DND-41 (cell line): ENCODE data around the gene AGMO.

Experiments used
- ATAC-seq: fragments of 200-7000 bp; cut with Tn5 transposase; 3 replicates; pipeline ENCODE4 v1.9.1; 2021; ENCODE audit warnings: low read depth; ENCODE audit not compliant: insufficient read depth
- DNase-seq: peaks from one replicate; pipeline ENCODE4 v3.0.0-alpha.2; 2020
- H2AFZ ChIP-seq: 2 replicates; pipeline ENCODE4 v1.6.0; 2012; ENCODE audit warnings: low read depth, low read length
- H3K27ac ChIP-seq: 2 replicates; pipeline ENCODE4 v1.5.1; 2012; ENCODE audit warnings: low read length, inconsistent platforms
- H3K27me3 ChIP-seq: fragments of 200-600 bp; sonication (generic); 2 replicates; pipeline ENCODE4 v1.6.0; 2012; ENCODE audit warnings: low read length, mild to moderate bottlenecking, inconsistent platforms; ENCODE audit not compliant: insufficient read depth, poor library complexity
- H3K36me3 ChIP-seq: 2 replicates; pipeline ENCODE4 v1.5.1; 2012; ENCODE audit warnings: low read length, inconsistent platforms; ENCODE audit not compliant: insufficient read depth
- H3K4me1 ChIP-seq: 2 replicates; pipeline ENCODE4 v1.5.1; 2012; ENCODE audit warnings: mild to moderate bottlenecking, low read length; ENCODE audit not compliant: insufficient read depth
- H3K4me2 ChIP-seq: 2 replicates; pipeline ENCODE4 v1.6.0; 2012; ENCODE audit warnings: mild to moderate bottlenecking, moderate library complexity, low read length, inconsistent platforms; ENCODE audit not compliant: insufficient read depth
- H3K4me3 ChIP-seq, 2 experiments: fragments of 200-600 bp in 1 of 2; shearing (Covaris generic) in 1 of 2; 2 replicates each; pipeline ENCODE4 v1.5.1; 2012 to 2016; ENCODE audit warnings: inconsistent platforms in 2 of 2, low read length in 2 of 2, mild to moderate bottlenecking in 2 of 2, low read depth in 1 of 2, moderate library complexity in 1 of 2
- H3K79me2 ChIP-seq: 2 replicates; pipeline ENCODE4 v1.6.0; 2012; ENCODE audit warnings: low read length, inconsistent platforms; ENCODE audit not compliant: insufficient read depth
- H3K9ac ChIP-seq: 2 replicates; pipeline ENCODE4 v1.6.0; 2012; ENCODE audit warnings: low read depth, mild to moderate bottlenecking, inconsistent platforms, low read length, moderate library complexity
- H3K9me3 ChIP-seq: 2 replicates; pipeline ENCODE4 v1.5.1; 2012; ENCODE audit warnings: low read length, moderate library complexity, mild to moderate bottlenecking, inconsistent platforms; ENCODE audit not compliant: insufficient read depth, severe bottlenecking
- H4K20me1 ChIP-seq: 2 replicates; pipeline ENCODE4 v1.6.0; 2012; ENCODE audit warnings: low read length; ENCODE audit not compliant: insufficient read depth
- EZH2 ChIP-seq: IDR thresholded peaks from 3 replicates; pipeline ENCODE4 v1.6.1; 2012; ENCODE audit warnings: borderline replicate concordance, low read depth, mild to moderate bottlenecking, moderate library complexity, low read length, inconsistent platforms; ENCODE audit not compliant: severe bottlenecking
- TF ChIP-seq, protein P1 (sequence below): IDR thresholded peaks from 2 replicates; pipeline ENCODE4 v1.5.1; 2012; ENCODE audit warnings: borderline replicate concordance, low read length, moderate library complexity, mild to moderate bottlenecking; ENCODE audit not compliant: poor library complexity, severe bottlenecking; ENCODE audit errors: extremely low read depth

AGMO gene

GRCh38 chr7:15279640-15280039, 282.2 kb downstream of the AGMO start:
- TF ChIP-seq, protein P1, sequence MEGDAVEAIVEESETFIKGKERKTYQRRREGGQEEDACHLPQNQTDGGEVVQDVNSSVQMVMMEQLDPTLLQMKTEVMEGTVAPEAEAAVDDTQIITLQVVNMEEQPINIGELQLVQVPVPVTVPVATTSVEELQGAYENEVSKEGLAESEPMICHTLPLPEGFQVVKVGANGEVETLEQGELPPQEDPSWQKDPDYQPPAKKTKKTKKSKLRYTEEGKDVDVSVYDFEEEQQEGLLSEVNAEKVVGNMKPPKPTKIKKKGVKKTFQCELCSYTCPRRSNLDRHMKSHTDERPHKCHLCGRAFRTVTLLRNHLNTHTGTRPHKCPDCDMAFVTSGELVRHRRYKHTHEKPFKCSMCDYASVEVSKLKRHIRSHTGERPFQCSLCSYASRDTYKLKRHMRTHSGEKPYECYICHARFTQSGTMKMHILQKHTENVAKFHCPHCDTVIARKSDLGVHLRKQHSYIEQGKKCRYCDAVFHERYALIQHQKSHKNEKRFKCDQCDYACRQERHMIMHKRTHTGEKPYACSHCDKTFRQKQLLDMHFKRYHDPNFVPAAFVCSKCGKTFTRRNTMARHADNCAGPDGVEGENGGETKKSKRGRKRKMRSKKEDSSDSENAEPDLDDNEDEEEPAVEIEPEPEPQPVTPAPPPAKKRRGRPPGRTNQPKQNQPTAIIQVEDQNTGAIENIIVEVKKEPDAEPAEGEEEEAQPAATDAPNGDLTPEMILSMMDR, result no peak
- TF ChIP-seq EZH2, result no peak
- H4K20me1 ChIP-seq, result no peaks in the 10 kb centered on the region
- no peak overlapping the region for H3K4me2 ChIP-seq
- H3K4me3 ChIP-seq, result no peak overlapping the region
- DNase-seq (no peak), ATAC-seq (no peak)
- H3K9me3 ChIP-seq, result peaks cover 9% of the 10 kb centered on the region
- no peak overlapping the region for H3K9ac ChIP-seq
- no peak overlapping the region for H2AFZ ChIP-seq
- H3K27ac ChIP-seq, result no peak overlapping the region
- H3K79me2 ChIP-seq, result no peaks in the 10 kb centered on the region
- H3K27me3 ChIP-seq, result no peaks in the 10 kb centered on the region
- no peaks in the 10 kb centered on the region for H3K4me1 ChIP-seq
- no peaks in the 10 kb centered on the region for H3K36me3 ChIP-seq

DNA sequence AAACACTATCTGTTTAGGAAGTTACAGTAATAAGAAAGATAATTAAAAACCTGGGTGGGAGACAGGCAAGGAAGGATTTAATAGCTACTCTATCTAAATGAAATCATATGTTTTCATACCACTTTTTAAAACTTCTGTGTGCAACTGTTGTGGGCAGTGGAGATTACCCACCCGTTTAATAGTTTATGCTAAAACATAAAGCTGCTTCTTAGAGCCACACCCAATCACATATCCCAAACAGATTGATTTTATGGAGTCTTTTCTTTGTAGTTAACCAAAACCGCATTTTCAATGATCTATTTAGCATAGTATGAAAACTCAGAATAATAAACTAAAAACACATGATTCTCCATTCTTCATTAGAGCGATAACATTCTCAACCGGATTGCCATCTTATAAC, 304.1 kb downstream of the AGMO start:
- DNase-seq, result no peak

GRCh38 chr7:15252181-15252580, 309.6 kb downstream of the AGMO start:
- Histone ChIP-seq H3K27ac (no peak overlapping the region), H3K4me3 (no peak overlapping the region), H4K20me1 (no peaks in the 10 kb centered on the region), H3K9ac (no peak overlapping the region), H3K4me1 (no peaks in the 10 kb centered on the region), H2AFZ (no peak overlapping the region), H3K79me2 (no peaks in the 10 kb centered on the region), H3K36me3 (no peaks in the 10 kb centered on the region), H3K9me3 (no peaks in the 10 kb centered on the region), H3K4me2 (no peak overlapping the region), H3K27me3 (no peaks in the 10 kb centered on the region)
- TF ChIP-seq EZH2, result no peak
- TF ChIP-seq, protein P1, result no peak
- ATAC-seq (no peak), DNase-seq (no peak)

More for the DNA sequence above, 304.1 kb downstream of the AGMO start:
- no peak overlapping the region for H3K4me3 ChIP-seq
- H4K20me1 ChIP-seq, result no peaks in the 10 kb centered on the region
- ATAC-seq, result no peak
- H3K9ac ChIP-seq, result no peak overlapping the region
- H3K27me3 ChIP-seq, result no peaks in the 10 kb centered on the region
- no peaks in the 10 kb centered on the region for H3K36me3 ChIP-seq
- no peak overlapping the region for H3K4me2 ChIP-seq
- no peak overlapping the region for H3K27ac ChIP-seq
- H3K79me2 ChIP-seq, result no peaks in the 10 kb centered on the region
- no peaks in the 10 kb centered on the region for H3K9me3 ChIP-seq
- TF ChIP-seq, protein P1, result no peak
- no peak for TF ChIP-seq EZH2
- H3K4me1 ChIP-seq, result no peaks in the 10 kb centered on the region
- H2AFZ ChIP-seq, result no peak overlapping the region

GRCh38 chr7:15248514-15248913, 313.3 kb downstream of the AGMO start:
- Histone ChIP-seq H3K27me3 (no peaks in the 10 kb centered on the region), H3K4me3 (no peak overlapping the region), H2AFZ (no peak overlapping the region), H3K9me3 (no peaks in the 10 kb centered on the region), H3K36me3 (no peaks in the 10 kb centered on the region), H4K20me1 (no peaks in the 10 kb centered on the region), H3K79me2 (no peaks in the 10 kb centered on the region), H3K27ac (no peak overlapping the region), H3K9ac (no peak overlapping the region), H3K4me1 (no peaks in the 10 kb centered on the region), H3K4me2 (no peak overlapping the region)
- no peak for ATAC-seq
- no peak for DNase-seq
- TF ChIP-seq, protein P1, result no peak
- TF ChIP-seq EZH2, result no peak
